HepG2 (cell line): ENCODE data around the gene EPHA6. TPM values are rescaled to one million over a fixed set of nuclear protein-coding genes. Genes with fewer than 3 reads are reported as not detected.

Source experiments
- AGO2 ChIP-seq: fragments of 200-400 bp; formaldehyde crosslinking; optimal IDR thresholded peaks from 2 replicates; pipeline ENCODE3; 2017; ENCODE audit warnings: mild to moderate bottlenecking, low read depth, low read length, moderate library complexity
- CENPBD1 ChIP-seq: sonication (generic); formaldehyde crosslinking; IDR thresholded peaks from 2 replicates; pipeline ENCODE4 v1.8.0; 2022; ENCODE audit warnings: missing genetic modification reagents, low read depth, mild to moderate bottlenecking, borderline replicate concordance
- CREB1 ChIP-seq, 2 experiments: fragments of 450-650 bp in 1 of 2; IDR thresholded peaks; 2 replicates each; pipeline ENCODE4 v1.6.1; 2016 to 2017; ENCODE audit warnings: control low read depth in 1 of 2, mild to moderate bottlenecking in 1 of 2, missing compliant biosample characterization in 1 of 2, missing genetic modification characterization in 1 of 2
- HCFC1 ChIP-seq: fragments of 150-350 bp; IDR thresholded peaks from 2 replicates; pipeline ENCODE4 v1.6.1; 2014; ENCODE audit warnings: low read depth, low read length
- KAT8 ChIP-seq: IDR thresholded peaks from 2 replicates; pipeline ENCODE4 v1.6.1; 2016; ENCODE audit warnings: missing genetic modification reagents, missing compliant biosample characterization
- KDM1A ChIP-seq: IDR thresholded peaks from 2 replicates; pipeline ENCODE4 v1.6.1; 2016; ENCODE audit warnings: missing compliant biosample characterization
- KLF15 ChIP-seq: sonication (generic); formaldehyde crosslinking; IDR thresholded peaks from 2 replicates; pipeline ENCODE4 v1.8.1; 2023; ENCODE audit warnings: borderline replicate concordance, mild to moderate bottlenecking, inconsistent platforms, missing genetic modification reagents, mixed read lengths
- STAT5B ChIP-seq: sonication (generic); formaldehyde crosslinking; IDR thresholded peaks from 2 replicates; pipeline ENCODE4 v1.4.0; 2020; ENCODE audit warnings: missing genetic modification reagents
- ZBTB43 ChIP-seq: sonication (generic); formaldehyde crosslinking; conservative IDR thresholded peaks from 2 replicates; pipeline ENCODE4 v1.4.0; 2020; ENCODE audit warnings: missing genetic modification reagents
- ZSCAN5A ChIP-seq: sonication (generic); formaldehyde crosslinking; IDR thresholded peaks from 2 replicates; pipeline ENCODE4 v1.8.0; 2022; ENCODE audit warnings: mild to moderate bottlenecking, missing genetic modification reagents, borderline replicate concordance
- polyA plus RNA-seq, 8 experiments: library from polyadenylated mRNA; depleted of rRNA in 3 of 8; stranded (reverse) in 7 of 8; unstranded in 1 of 8; fragments of >200 nt; fragmentation: Illumina TruSeq in 4 of 8; extraction: Trizol in 4 of 8; gene quantifications; 2 replicates each; pipeline versions ENCODE4 v1.2.1 to v1.2.3, GENCODE V29; 2011 to 2016; ENCODE audit warnings: low read depth in 4 of 8, missing spikeins in 1 of 8, mixed read lengths in 1 of 8; ENCODE audit not compliant: insufficient read depth in 1 of 8
- total RNA-seq, 5 experiments: library from RNA; depleted of rRNA; stranded (reverse); fragments of >200 nt; fragmentation: Illumina TruSeq; extraction: Trizol; gene quantifications; 2 replicates each; pipeline ENCODE4 v1.2.3, GENCODE V29; 2016; ENCODE audit warnings: low read depth in 1 of 5
- TF ChIP-seq, protein P1 (sequence below), 2 experiments: fragments of 450-650 bp in 1 of 2; sonication (generic) in 1 of 2; formaldehyde crosslinking in 1 of 2; IDR thresholded peaks; 2 replicates each; pipeline versions ENCODE4 v1.6.1 to v1.8.0; 2016 to 2022; ENCODE audit warnings: antibody characterized with exemption in 1 of 2, mild to moderate bottlenecking in 1 of 2, missing genetic modification reagents in 1 of 2
- TF ChIP-seq, protein P2 (sequence below): sonication (generic); formaldehyde crosslinking; IDR thresholded peaks from 2 replicates; pipeline ENCODE4 v1.5.0; 2020; ENCODE audit warnings: mild to moderate bottlenecking, missing genetic modification reagents

Gene EPHA6
- total and polyA plus RNA-seq, 2 of the 13 experiments (the other 11 are each of a cell fraction or from before 2014, with no cell fraction given), result not detected

DNA sequence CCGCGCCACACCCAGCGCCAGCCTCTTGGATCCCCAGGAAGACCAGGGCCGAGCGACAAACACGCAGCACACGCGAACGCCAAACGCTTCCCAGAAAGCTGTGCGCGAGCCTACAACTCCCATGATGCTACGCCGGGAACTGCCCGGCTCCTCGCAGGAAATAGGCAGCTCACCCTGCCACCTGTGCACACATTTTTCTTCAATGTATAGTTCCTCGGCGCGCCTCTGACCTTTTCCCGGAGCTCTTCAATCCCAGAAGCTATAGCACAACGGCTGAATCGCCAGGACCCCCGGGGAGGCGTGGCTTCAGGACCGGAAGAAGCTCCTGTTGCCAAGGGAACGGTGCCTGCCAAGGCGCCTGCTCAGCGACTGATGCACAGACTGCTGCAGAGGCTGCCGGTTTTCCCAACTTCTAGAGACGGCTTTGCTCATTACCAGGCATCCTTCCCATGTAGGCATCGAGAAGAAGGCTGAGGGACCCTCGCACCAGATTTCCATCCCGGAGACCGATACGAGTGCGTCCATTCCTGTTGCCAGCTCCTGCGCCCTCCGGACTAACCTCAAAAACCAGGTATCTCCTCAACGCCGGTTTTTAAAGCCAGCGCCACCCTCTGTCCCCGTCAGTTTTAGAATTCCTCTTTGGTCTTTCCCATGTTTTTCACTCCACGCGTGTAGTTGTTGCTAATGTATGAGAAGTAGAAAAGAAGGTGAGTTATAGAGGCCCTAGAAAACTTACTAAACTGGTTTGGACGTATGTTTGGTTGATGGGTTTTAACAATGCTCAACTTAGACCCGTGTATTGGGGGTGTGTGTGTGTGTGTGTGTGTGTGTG is 950.2 kb downstream of the EPHA6 start, which contains the start of gene ARL6 (continued):
- TF ChIP-seq, protein P1, sequence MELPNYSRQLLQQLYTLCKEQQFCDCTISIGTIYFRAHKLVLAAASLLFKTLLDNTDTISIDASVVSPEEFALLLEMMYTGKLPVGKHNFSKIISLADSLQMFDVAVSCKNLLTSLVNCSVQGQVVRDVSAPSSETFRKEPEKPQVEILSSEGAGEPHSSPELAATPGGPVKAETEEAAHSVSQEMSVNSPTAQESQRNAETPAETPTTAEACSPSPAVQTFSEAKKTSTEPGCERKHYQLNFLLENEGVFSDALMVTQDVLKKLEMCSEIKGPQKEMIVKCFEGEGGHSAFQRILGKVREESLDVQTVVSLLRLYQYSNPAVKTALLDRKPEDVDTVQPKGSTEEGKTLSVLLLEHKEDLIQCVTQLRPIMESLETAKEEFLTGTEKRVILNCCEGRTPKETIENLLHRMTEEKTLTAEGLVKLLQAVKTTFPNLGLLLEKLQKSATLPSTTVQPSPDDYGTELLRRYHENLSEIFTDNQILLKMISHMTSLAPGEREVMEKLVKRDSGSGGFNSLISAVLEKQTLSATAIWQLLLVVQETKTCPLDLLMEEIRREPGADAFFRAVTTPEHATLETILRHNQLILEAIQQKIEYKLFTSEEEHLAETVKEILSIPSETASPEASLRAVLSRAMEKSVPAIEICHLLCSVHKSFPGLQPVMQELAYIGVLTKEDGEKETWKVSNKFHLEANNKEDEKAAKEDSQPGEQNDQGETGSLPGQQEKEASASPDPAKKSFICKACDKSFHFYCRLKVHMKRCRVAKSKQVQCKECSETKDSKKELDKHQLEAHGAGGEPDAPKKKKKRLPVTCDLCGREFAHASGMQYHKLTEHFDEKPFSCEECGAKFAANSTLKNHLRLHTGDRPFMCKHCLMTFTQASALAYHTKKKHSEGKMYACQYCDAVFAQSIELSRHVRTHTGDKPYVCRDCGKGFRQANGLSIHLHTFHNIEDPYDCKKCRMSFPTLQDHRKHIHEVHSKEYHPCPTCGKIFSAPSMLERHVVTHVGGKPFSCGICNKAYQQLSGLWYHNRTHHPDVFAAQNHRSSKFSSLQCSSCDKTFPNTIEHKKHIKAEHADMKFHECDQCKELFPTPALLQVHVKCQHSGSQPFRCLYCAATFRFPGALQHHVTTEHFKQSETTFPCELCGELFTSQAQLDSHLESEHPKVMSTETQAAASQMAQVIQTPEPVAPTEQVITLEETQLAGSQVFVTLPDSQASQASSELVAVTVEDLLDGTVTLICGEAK (IDR thresholded peaks at IDR 0.05), result no peak
- TF ChIP-seq, protein P1 (CRISPR knock-in tag; IDR thresholded peaks at IDR 0.05), result peak; percentile 76
- TF ChIP-seq HCFC1 (peak; percentile 75), KDM1A (CRISPR knock-in tag) (no peak), CREB1 (IDR thresholded peaks at IDR 0.05) (no peak), CREB1 (CRISPR knock-in tag; IDR thresholded peaks at IDR 0.05) (peak; percentile 76), ZSCAN5A (no peak), AGO2 (no peak), STAT5B (CRISPR knock-in tag) (no peak), KLF15 (CRISPR knock-in tag) (no peak), CENPBD1 (CRISPR knock-in tag) (no peak), KAT8 (CRISPR knock-in tag) (peak; percentile 81), ZBTB43 (CRISPR knock-in tag) (no peak)
- TF ChIP-seq, protein P2, sequence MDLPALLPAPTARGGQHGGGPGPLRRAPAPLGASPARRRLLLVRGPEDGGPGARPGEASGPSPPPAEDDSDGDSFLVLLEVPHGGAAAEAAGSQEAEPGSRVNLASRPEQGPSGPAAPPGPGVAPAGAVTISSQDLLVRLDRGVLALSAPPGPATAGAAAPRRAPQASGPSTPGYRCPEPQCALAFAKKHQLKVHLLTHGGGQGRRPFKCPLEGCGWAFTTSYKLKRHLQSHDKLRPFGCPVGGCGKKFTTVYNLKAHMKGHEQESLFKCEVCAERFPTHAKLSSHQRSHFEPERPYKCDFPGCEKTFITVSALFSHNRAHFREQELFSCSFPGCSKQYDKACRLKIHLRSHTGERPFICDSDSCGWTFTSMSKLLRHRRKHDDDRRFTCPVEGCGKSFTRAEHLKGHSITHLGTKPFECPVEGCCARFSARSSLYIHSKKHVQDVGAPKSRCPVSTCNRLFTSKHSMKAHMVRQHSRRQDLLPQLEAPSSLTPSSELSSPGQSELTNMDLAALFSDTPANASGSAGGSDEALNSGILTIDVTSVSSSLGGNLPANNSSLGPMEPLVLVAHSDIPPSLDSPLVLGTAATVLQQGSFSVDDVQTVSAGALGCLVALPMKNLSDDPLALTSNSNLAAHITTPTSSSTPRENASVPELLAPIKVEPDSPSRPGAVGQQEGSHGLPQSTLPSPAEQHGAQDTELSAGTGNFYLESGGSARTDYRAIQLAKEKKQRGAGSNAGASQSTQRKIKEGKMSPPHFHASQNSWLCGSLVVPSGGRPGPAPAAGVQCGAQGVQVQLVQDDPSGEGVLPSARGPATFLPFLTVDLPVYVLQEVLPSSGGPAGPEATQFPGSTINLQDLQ (CRISPR knock-in tag), result no peak
